HL-60 (cell line): ENCODE measurements around the gene NYNRIN.

Source experiments
- DNase-seq, 2 experiments: peaks; one replicate each; pipeline ENCODE4 v3.0.0-alpha.2; 2010 to 2020; ENCODE audit warnings: low read depth in 1 of 2, low spot score in 1 of 2
- H3K27ac ChIP-seq: fragments of 250-450 bp; sonication (Bioruptor Pico); replicated peaks from 2 replicates; pipeline ENCODE4 v1.5.1; 2020; ENCODE audit warnings: mild to moderate bottlenecking, moderate library complexity
- H3K27me3 ChIP-seq: fragments of 250-450 bp; sonication (Bioruptor Pico); 2 replicates; pipeline ENCODE4 v1.5.1; 2021; ENCODE audit warnings: mild to moderate bottlenecking, moderate library complexity; ENCODE audit not compliant: insufficient read depth, poor library complexity, severe bottlenecking
- H3K4me3 ChIP-seq: replicated peaks from 2 replicates; pipeline ENCODE4 v1.5.1; 2011; ENCODE audit warnings: mild to moderate bottlenecking, control low read depth, low read length; ENCODE audit not compliant: insufficient read depth
- GABPA ChIP-seq: IDR thresholded peaks from 2 replicates; pipeline ENCODE4 v1.6.1; 2012; ENCODE audit warnings: low read depth
- POLR2AphosphoS5 ChIP-seq: IDR thresholded peaks from 2 replicates; pipeline ENCODE4 v1.6.1; 2012; ENCODE audit warnings: low read depth
- SPI1 ChIP-seq: IDR thresholded peaks from 2 replicates; pipeline ENCODE4 v1.6.1; 2012; ENCODE audit warnings: low read depth, mild to moderate bottlenecking, borderline replicate concordance
- TF ChIP-seq, protein P1 (sequence below): IDR thresholded peaks from one replicate; pipeline ENCODE4 v1.5.1; 2011; ENCODE audit warnings: low read length, control low read depth, inconsistent platforms; ENCODE audit not compliant: insufficient read depth
- TF ChIP-seq, protein P2 (sequence below): IDR thresholded peaks from 2 replicates; pipeline ENCODE4 v1.6.1; 2012; ENCODE audit warnings: low read depth; ENCODE audit not compliant: insufficient replicate concordance

The NYNRIN gene

DNA sequence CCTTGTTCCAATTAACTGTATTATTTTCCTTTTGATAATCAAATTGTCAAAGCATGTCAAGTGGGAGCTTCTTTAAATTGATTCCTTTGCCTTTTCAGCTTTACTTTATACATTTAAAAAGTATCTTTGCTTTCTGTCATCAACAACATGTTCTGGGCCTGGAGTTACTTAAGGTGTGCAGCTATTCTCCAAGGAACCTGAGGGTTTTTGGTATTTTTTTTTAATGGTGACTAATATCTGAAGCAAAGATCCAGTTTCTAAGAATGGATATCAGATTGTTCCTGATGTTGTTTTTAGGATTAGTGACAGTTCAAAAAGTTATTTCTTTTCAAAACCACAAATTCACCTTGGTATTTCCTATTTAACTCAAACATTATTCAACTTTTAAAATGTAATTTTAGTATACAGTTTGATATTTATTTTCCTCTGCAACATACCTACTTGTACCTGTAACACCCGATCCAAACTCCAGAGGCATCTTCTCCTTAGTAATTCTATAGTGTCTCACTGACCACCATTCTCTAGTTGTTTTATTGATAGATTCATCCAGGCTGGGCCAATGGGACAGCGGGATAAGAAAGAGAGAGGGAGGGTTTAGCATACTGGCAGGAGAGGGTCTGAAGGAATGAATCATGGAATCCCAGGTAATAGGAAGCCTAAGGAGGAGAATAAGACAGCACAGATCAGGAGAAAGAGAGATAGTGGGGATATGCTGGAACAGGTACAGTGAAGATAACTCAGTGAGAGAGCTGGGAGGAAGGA is 27.5 kb downstream of the NYNRIN start:
- TF ChIP-seq POLR2AphosphoS5 = no peak
- TF ChIP-seq, protein P1, sequence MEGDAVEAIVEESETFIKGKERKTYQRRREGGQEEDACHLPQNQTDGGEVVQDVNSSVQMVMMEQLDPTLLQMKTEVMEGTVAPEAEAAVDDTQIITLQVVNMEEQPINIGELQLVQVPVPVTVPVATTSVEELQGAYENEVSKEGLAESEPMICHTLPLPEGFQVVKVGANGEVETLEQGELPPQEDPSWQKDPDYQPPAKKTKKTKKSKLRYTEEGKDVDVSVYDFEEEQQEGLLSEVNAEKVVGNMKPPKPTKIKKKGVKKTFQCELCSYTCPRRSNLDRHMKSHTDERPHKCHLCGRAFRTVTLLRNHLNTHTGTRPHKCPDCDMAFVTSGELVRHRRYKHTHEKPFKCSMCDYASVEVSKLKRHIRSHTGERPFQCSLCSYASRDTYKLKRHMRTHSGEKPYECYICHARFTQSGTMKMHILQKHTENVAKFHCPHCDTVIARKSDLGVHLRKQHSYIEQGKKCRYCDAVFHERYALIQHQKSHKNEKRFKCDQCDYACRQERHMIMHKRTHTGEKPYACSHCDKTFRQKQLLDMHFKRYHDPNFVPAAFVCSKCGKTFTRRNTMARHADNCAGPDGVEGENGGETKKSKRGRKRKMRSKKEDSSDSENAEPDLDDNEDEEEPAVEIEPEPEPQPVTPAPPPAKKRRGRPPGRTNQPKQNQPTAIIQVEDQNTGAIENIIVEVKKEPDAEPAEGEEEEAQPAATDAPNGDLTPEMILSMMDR = no peak
- TF ChIP-seq SPI1 = no peak
- TF ChIP-seq, protein P2, sequence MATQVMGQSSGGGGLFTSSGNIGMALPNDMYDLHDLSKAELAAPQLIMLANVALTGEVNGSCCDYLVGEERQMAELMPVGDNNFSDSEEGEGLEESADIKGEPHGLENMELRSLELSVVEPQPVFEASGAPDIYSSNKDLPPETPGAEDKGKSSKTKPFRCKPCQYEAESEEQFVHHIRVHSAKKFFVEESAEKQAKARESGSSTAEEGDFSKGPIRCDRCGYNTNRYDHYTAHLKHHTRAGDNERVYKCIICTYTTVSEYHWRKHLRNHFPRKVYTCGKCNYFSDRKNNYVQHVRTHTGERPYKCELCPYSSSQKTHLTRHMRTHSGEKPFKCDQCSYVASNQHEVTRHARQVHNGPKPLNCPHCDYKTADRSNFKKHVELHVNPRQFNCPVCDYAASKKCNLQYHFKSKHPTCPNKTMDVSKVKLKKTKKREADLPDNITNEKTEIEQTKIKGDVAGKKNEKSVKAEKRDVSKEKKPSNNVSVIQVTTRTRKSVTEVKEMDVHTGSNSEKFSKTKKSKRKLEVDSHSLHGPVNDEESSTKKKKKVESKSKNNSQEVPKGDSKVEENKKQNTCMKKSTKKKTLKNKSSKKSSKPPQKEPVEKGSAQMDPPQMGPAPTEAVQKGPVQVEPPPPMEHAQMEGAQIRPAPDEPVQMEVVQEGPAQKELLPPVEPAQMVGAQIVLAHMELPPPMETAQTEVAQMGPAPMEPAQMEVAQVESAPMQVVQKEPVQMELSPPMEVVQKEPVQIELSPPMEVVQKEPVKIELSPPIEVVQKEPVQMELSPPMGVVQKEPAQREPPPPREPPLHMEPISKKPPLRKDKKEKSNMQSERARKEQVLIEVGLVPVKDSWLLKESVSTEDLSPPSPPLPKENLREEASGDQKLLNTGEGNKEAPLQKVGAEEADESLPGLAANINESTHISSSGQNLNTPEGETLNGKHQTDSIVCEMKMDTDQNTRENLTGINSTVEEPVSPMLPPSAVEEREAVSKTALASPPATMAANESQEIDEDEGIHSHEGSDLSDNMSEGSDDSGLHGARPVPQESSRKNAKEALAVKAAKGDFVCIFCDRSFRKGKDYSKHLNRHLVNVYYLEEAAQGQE = no peak
- TF ChIP-seq GABPA = no peak
- no peak overlapping the region for H3K4me3 ChIP-seq
- DNase-seq = no peak
- H3K27me3 ChIP-seq = no peaks in the 10 kb centered on the region
- no peak overlapping the region for H3K27ac ChIP-seq

GRCh38 chr14:24426912-24427536 is 28.2 kb downstream of the NYNRIN start:
- Histone ChIP-seq H3K27me3 (no peaks in the 10 kb centered on the region), H3K27ac (no peak overlapping the region)
- no peak for DNase-seq

More at GRCh38 chr14:24426912-24427536, 28.2 kb downstream of the NYNRIN start:
- no peak overlapping the region for H3K4me3 ChIP-seq
- TF ChIP-seq, protein P1 = no peak
- TF ChIP-seq POLR2AphosphoS5 (no peak), GABPA (no peak), SPI1 (no peak)
- TF ChIP-seq, protein P2 = no peak
